ENCODE measurements around the gene KLK3.
"Not testable (repeated sequence)": the region's sequence is repeated elsewhere in the genome, so short reads cannot be mapped to it uniquely, and the experiment has no call there.

The KLK3 gene

GRCh38 chr19:50854636-50855410 is at the start of gene KLK3:
KLK3 (plus strand) TSS chr19:50854915; CDS start chr19:50854956, 41 bp downstream.
- no peak for DNase-seq (ENCODE audit: low read depth)

- DNase-seq (ENCODE audit: low read depth): no peak
Observed at GRCh38 chr19:50808856-50809255, 45.9 kb upstream of the KLK3 start.

DNA sequence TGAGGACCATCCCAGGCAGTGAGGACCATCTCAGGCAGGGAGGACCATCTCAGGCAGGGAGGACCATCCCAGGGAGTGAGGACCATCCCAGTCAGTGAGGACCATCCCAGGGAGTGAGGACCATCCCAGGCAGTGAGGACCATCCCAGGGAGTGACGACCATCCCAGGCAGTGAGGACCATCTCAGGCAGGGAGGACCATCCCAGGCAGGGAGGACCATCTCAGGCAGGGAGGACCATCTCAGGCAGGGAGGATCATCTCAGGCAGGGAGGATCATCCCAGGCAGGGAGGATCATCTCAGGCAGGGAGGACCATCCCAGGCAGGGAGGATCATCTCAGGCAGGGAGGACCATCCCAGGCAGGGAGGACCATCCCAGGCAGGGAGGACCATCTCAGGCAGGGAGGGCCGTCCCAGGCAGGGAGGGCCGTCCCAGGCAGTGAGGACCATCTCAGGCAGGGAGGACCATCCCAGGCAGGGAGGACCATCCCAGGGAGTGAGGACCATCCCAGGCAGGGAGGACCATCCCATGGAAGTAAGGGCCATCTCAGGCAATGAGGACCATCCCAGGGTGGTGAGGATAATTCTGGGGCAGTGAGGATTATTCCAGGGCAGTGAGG is 43.0 kb upstream of the KLK3 start:
- DNase-seq (ENCODE audit: low read depth): not testable (repeated sequence)

DNA sequence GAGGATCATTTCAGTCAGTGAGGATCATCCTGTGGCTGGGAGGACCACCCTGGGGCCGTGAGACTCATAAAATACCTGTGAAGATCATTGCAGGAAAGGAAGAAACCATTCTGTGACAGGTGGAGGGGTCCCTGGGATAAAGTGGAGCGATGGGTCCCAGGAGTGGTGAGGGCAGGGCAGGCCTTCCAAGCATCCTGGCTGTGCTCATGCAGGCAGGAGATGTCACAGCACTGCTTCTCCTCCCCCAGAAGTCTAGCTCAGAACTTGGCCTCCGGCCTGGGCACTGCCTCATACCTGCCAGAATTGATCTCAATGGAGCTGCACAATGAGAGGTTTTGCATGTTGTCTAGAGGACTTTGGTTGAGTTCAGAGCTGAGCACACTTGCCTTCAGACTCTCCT is 42.2 kb upstream of the KLK3 start:
- no peak for DNase-seq (ENCODE audit: low read depth)

- no peak for DNase-seq (ENCODE audit: low read depth)
Observed at GRCh38 chr19:50814883-50815282, 39.8 kb upstream of the KLK3 start.

- DNase-seq (ENCODE audit: low read depth): no peak
Observed at GRCh38 chr19:50815439-50815838, 39.3 kb upstream of the KLK3 start.

DNA sequence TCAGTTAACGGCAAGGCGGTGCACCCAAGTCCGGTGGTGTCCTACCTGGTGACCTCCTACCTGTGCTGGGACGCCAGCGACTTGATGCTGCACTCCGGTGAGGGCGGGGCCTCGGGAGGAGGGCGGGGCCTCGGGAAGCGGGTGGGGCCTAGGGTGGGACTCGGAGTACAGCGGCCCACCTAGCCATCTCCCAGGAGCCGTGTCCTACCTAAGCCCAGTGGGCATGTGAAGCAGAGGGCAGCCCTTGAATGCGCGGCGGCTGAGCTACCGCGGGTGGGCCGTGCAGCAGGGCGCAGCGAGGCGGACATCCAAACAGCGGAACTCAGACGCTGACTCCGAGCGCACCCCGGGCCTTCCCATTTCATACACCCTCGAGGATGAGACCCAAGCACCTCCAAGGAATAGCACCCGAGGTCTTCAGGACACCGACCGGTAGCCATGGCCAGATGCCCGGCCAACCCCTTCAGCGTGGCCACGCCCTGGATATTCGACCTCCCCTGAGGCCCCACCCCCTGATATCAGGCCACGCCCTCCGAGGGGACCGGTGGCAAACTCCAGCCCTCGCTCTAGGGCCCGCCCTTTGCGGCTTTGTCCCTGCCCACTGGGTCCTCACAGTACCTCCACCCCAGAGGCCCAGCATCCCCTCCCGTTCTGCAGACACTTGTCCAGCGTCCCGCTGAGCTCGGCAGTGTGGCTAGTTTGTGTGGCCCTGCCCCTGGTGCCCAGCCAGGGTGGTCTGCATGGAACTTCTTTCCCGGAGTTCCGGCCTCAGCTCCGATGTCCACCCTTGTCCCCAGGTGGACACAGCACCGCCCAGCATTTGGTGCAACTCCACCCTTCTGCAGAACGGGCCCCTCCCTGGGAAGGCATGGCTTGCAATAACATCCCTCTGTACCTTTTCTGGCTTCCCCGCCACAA is 36.5 kb upstream of the KLK3 start:
- DNase-seq (ENCODE audit: low read depth): no peak

DNA sequence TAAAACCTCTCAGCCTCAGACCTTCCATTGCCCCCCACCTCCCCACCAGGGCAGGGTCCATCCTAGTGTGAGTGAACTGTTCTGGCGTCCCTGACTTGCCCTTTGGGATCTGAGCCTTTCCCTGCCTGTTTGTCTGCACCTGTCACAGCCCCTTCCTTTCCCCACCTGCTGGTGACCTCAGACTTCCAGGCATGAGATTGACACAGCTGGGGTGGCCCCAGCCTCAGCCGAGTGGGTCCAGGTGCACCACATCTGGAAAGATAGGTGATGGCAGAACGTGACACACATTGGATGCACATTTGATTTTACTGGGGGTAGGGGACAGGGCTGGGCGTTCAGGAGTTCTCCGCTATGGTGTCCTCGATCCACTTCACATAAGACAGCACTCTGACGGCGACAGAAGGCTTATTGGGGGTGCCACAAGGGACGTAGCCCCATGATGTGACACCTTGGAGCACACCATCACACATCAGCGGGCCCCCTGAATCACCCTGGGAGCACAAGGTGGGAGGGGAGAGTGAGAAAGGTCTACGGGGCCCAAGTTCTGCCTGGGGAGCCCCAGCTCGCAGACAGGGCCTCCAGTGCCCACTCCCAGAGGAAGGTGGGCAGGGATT is 35.7 kb upstream of the KLK3 start:
- no peak for DNase-seq (ENCODE audit: low read depth)

DNA sequence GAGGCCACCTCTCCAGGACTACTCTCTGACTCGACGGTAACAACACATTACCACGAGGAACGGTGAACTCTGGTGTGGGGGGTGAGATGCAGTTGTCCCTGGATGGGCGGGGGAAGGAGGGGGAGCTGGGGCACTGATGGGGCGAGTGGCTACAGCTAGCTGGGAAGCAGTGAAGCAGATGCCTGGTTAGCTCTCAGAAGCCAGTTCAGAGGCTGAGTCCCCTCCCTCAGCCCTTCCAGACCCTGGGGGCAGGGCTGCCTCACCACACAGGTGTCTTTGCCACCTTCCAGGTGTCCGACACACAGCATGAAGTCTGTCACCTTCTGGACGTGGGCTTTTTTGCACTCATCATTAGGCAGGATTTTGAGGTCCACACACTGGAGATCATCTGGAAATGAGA is 35.1 kb upstream of the KLK3 start:
- no peak for DNase-seq (ENCODE audit: low read depth)

GRCh38 chr19:50820086-50820485 is 34.6 kb upstream of the KLK3 start:
- DNase-seq (ENCODE audit: low read depth): no peak

GRCh38 chr19:50820549-50821247 is 34.0 kb upstream of the KLK3 start:
- DNase-seq (ENCODE audit: low read depth): no peak

GRCh38 chr19:50821248-50821612 is 33.5 kb upstream of the KLK3 start:
- no peak for DNase-seq (ENCODE audit: low read depth)

DNA sequence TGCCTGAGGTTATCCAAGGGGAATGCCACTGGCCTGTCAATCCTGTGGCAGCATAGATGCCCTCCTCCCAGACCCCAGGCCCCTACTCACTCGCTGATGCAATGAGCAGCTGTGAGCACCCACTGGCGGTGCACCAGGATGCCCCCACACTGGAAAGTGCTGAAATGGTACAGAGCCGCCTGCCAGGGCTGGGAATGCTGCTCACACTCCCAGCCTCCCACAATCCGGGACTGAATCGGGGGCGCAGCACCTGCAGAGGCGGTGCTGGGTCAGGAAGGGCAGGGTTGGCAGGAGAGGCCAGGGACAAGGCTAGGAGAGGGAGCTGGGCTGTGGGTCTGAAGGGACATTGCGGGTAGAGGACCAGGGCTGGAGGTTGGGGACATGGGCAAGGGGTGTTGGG is 33.1 kb upstream of the KLK3 start:
- no peak for DNase-seq (ENCODE audit: low read depth)

GRCh38 chr19:50822661-50823208 is 32.0 kb upstream of the KLK3 start:
- no peak for DNase-seq (ENCODE audit: low read depth)

DNA sequence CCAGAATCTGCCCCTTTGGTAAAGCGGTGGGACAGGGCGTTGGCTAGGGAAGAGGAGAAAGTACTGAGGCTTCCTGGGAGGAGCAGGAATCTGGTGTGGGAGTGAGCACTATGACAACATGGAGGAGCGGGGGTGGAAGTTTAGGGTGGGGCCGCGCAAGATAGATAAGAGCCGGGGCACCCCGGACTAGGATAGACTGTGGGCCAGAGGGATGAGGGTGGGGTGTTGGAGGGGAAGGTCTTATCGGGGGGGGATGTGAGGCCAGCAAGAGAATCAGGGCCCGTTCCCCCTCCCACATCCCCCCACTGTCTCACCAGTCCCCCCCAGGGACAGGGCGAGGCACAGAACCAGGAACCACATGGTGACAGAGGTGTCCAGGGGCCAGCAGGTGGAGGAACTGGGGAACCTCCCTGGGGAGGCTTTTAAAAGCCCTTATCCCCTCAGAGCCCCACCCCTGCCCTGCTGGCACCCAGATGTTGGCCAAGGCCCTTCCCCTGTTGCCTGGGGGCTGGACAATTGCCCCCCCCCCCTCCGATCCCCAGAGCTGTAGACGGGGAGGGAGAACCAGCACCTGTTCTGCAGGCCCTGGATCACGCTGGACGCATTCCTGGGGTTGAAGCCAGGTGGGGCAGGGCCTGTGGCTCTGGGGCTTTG is 31.2 kb upstream of the KLK3 start, which contains the start of gene KLK1:
Gene KLK1, minus strand, starts transcription at position 399 of the 654 bp plus-strand sequence. Its CDS starts 39 bp downstream, at position 360.
- DNase-seq (ENCODE audit: low read depth): no peak

DNA sequence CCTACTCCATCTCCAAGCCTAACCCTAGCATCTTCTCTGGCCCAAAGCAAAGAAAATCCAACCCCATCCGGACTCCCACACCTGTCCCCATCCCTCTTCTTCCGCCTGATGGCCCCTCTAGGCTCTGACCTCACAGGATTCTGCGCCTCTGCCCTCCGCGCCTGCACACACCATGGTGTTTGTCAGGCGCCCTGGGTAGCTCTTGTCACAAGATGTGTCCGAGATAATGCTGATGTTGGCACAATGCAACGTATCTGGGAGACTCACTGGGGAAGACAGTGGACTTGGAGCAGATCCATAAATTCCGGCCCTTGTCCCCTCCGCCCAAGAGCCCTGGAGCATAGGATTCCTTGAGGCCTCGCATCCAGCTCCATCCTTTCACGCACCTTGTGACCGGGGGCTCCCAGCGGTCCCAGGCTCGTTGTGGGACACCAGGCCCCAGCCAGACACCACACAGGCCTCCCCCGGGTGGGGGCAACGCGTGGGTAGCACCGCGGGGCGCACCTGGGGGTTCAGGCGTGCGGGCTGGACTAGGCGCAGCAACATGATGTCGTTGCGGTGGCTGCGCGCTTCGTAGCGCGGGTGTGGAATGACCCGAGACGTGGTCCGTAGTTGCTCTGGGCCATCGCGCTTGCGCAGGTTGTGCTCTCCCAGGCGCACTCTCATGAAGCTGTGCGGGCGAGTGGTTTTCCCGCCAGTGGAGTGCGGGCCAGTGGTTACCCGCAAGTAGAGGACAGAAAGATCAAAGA is 28.0 kb upstream of the KLK3 start:
- no peak for DNase-seq (ENCODE audit: low read depth)

GRCh38 chr19:50827476-50827875 is 27.2 kb upstream of the KLK3 start:
- no peak for DNase-seq (ENCODE audit: low read depth)

DNA sequence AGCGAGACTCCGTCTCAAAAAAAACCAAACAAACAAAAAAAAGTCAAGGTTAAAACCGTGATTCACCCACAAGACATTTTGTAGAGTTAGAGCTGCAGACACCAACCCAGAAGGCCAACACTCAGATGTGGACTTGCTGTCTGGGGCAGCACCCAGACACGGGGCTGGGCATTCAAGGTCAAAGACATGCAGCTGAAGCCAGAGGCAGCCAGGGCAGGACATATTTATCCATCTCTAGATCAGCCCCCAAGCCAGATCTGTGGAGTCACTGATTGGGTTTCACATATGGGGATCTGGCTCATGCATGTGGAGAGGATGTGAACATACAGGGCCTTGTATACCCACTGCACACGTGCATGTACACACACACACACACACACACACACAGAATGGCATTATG is 24.9 kb upstream of the KLK3 start:
- DNase-seq (ENCODE audit: low read depth): no peak

GRCh38 chr19:50830266-50831025 is 24.3 kb upstream of the KLK3 start:
- no peak for DNase-seq (ENCODE audit: low read depth)
